ENCODE data around the gene BICC1. TPM values are rescaled to one million over a fixed set of nuclear protein-coding genes. Genes with fewer than 3 reads are reported as not detected.

BICC1 gene
- total RNA-seq, 2 donors from 2014 or later, result 0.27 to 0.40 TPM

GRCh38 chr10:58797356-58797755, 284.7 kb downstream of the BICC1 start:
- Mint-ChIP-seq H3K27me3 (ENCODE audit: insufficient read depth) (no peaks in the 10 kb centered on the region), H3K27ac (no peak overlapping the region)
- no peak overlapping the region for H3K4me3 ChIP-seq (ENCODE audit: low read length)

DNA sequence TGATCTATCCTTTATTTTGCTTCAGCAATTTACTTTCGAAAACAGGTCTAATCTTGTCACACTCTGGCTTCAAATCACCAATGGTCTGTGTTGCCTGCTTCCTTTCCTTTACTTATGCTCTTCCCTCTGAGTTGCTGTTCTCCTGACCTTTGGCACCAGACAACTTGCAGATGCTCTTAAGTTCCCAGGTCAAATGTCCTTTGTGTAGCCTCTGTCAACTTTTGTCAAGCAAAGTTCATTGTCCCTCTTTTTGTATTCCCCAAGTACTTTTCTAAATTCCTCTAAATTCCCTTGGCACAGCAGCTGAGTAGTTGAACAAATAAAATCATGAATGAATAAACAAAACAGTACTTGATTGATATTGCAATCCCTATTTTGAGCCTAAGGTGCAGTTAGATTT, 289.4 kb downstream of the BICC1 start:
- Histone ChIP-seq H3K27ac (ENCODE audit: low read depth, low read length) (no peak overlapping the region), H3K27me3 (ENCODE audit: control insufficient read depth, insufficient read depth, low read length, poor library complexity, severe bottlenecking) (no peaks in the 10 kb centered on the region), H3K9ac (ENCODE audit: extremely low read depth, low read length, poor library complexity, severe bottlenecking) (no peak overlapping the region), H3K36me3 (ENCODE audit: control insufficient read depth, insufficient read depth, low read length) (no peaks in the 10 kb centered on the region), H3K4me3 (ENCODE audit: low read length) (no peak overlapping the region), H3K9me3 (ENCODE audit: control insufficient read depth, low read length) (no peaks in the 10 kb centered on the region), H3K4me1 (ENCODE audit: control insufficient read depth, insufficient read depth, low read length) (no peaks in the 10 kb centered on the region)
- DNase-seq, result no peak
- 78 to 88% methylated on average over 1 of the region's 1 CpG for WGBS, 2 experiments (ENCODE audit: insufficient coverage in 1 of 2, insufficient read length in 1 of 2)
- no peak overlapping the region for H3K4me3 Mint-ChIP-seq
- no peak for TF ChIP-seq CTCF (conservative IDR thresholded peaks at IDR 0.05)
- H3K27ac Mint-ChIP-seq, result no peak overlapping the region
- no peaks in the 10 kb centered on the region for H3K4me1 Mint-ChIP-seq
- no peaks in the 10 kb centered on the region for H3K36me3 Mint-ChIP-seq (ENCODE audit: low read depth)
- no peaks in the 10 kb centered on the region for H3K27me3 Mint-ChIP-seq (ENCODE audit: insufficient read depth)
- no peaks in the 10 kb centered on the region for H3K9me3 Mint-ChIP-seq

More at GRCh38 chr10:58797356-58797755, 284.7 kb downstream of the BICC1 start:
- Histone ChIP-seq H3K27me3 (ENCODE audit: control insufficient read depth, insufficient read depth, low read length, poor library complexity, severe bottlenecking) (no peaks in the 10 kb centered on the region), H3K4me1 (ENCODE audit: control insufficient read depth, insufficient read depth, low read length) (no peaks in the 10 kb centered on the region), H3K27ac (ENCODE audit: low read depth, low read length) (peak overlapping the region; percentile 84), H3K9me3 (ENCODE audit: control insufficient read depth, low read length) (no peaks in the 10 kb centered on the region), H3K9ac (ENCODE audit: extremely low read depth, low read length, poor library complexity, severe bottlenecking) (no peak overlapping the region), H3K36me3 (ENCODE audit: control insufficient read depth, insufficient read depth, low read length) (no peaks in the 10 kb centered on the region)
- no peak for DNase-seq
- H3K4me3 Mint-ChIP-seq, result no peak overlapping the region
- no peaks in the 10 kb centered on the region for H3K9me3 Mint-ChIP-seq
- H3K4me1 Mint-ChIP-seq, result no peaks in the 10 kb centered on the region
- no peaks in the 10 kb centered on the region for H3K36me3 Mint-ChIP-seq (ENCODE audit: low read depth)
- no peak for TF ChIP-seq CTCF (conservative IDR thresholded peaks at IDR 0.05)

DNA sequence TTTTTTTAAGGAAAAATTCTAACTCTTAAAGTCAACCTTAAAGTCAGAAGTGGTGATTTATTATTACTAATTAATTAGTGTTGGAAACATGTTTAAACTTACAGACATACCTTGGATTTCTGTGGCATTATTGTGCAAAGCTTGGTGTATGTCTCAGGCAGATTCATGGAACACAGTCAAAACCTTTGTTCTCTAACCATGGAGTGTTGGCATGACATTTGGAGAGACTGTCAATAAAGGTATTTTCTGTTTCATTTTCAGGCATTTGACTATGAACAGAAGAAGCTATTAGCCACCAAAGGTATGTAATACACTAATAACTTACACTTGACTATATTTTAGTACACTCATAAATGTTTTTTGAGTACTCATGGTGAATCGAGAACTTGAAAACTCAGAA, 293.7 kb downstream of the BICC1 start:
- TF ChIP-seq CTCF (conservative IDR thresholded peaks at IDR 0.05), result no peak
- Mint-ChIP-seq H3K27ac (no peak overlapping the region), H3K4me1 (no peaks in the 10 kb centered on the region), H3K36me3 (ENCODE audit: low read depth) (no peaks in the 10 kb centered on the region), H3K4me3 (no peak overlapping the region), H3K27me3 (ENCODE audit: insufficient read depth) (no peaks in the 10 kb centered on the region), H3K9me3 (no peaks in the 10 kb centered on the region)
- no peaks in the 10 kb centered on the region for H3K4me1 ChIP-seq (ENCODE audit: control insufficient read depth, insufficient read depth, low read length)
- no peaks in the 10 kb centered on the region for H3K36me3 ChIP-seq (ENCODE audit: control insufficient read depth, insufficient read depth, low read length)
- H3K9me3 ChIP-seq (ENCODE audit: control insufficient read depth, low read length), result no peaks in the 10 kb centered on the region
- H3K4me3 ChIP-seq (ENCODE audit: low read length), result no peak overlapping the region
- no peak for DNase-seq
- no peak overlapping the region for H3K9ac ChIP-seq (ENCODE audit: extremely low read depth, low read length, poor library complexity, severe bottlenecking)
- H3K27me3 ChIP-seq (ENCODE audit: control insufficient read depth, insufficient read depth, low read length, poor library complexity, severe bottlenecking), result no peaks in the 10 kb centered on the region
- H3K27ac ChIP-seq (ENCODE audit: low read depth, low read length), result no peak overlapping the region
- 100% methylated on average over 1 of the region's 1 CpG; no CpG with 5 or more reads in 1 of the 2 experiments for WGBS, 2 experiments (ENCODE audit: insufficient coverage in 1 of 2, insufficient read length in 1 of 2)

All from endodermal cell (in vitro differentiated cells).